ENCODE measurements around the gene KLF6.

GRCh38 chr10:3763852-3764625 lies 21.0 kb downstream of the KLF6 start:
- no peak for TF ChIP-seq CTCF (conservative IDR thresholded peaks at IDR 0.05 in 1 of 2, IDR thresholded peaks at IDR 0.05 in 1 of 2; ENCODE audit: low read depth in 1 of 2, low read length in 2 of 2)
- TF ChIP-seq EZH2 (IDR thresholded peaks at IDR 0.05; ENCODE audit: low read length, missing control alignments): no peak

Measured in fibroblast of lung (primary cell).